Measurements from ENCODE around the gene TAB2.

DNA sequence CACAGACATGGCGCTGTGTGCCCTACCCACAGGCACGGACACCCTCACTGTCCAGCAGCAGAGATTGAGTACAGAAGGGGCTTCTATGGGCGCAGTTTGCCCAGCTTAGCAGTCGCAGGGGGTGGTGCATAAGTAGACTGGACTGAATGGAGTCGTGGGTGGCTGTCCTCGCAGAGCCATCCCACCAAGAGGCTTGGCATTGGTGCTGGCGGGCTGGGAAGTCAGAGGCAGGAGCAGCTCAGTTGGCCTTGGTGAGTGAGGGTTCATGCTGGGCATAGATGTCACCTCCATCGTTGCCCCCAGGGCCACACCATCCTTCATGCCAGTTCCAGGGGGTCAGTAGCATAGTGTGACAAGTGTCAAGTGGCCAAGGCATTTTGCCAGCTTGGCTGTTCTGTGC, 107.7 kb downstream of the TAB2 start:
- TF ChIP-seq POLR2A (IDR thresholded peaks at IDR 0.05) (no peak), CTCF (IDR thresholded peaks at IDR 0.05) (no peak)
